HEK293T (cell line): ENCODE results near the gene MINAR1.

Experiments used
- CTCF ChIA-PET: fragments of 350-600 bp; formaldehyde crosslinking; extraction: SDS; loops from one replicate; lab custom pipeline; 2021; ENCODE audit warnings: antibody characterized with exemption, inconsistent platforms; lab: Yijun Ruan, JAX
- POLR2A ChIA-PET: fragments of 350-600 bp; formaldehyde crosslinking; extraction: SDS; loops from one replicate; lab custom pipeline; 2020; ENCODE audit warnings: antibody characterized with exemption, inconsistent platforms; lab: Yijun Ruan, JAX
- DNase-seq: peaks from one replicate; pipeline ENCODE4 v3.0.0; 2012; ENCODE audit warnings: mixed read lengths; ENCODE audit errors: extremely low spot score
- ARNT ChIP-seq: fragments of 450-650 bp; IDR thresholded peaks from 2 replicates; pipeline ENCODE4 v1.6.1; 2017; ENCODE audit warnings: mild to moderate bottlenecking
- BHLHE40 ChIP-seq: fragments of 450-650 bp; IDR thresholded peaks from 2 replicates; pipeline ENCODE4 v1.6.1; 2016; ENCODE audit warnings: mild to moderate bottlenecking, moderate library complexity, borderline replicate concordance
- CTBP1 ChIP-seq: fragments of 450-650 bp; IDR thresholded peaks from 2 replicates; pipeline ENCODE4 v1.6.1; 2016; ENCODE audit warnings: borderline replicate concordance
- ELF4 ChIP-seq: fragments of 450-650 bp; IDR thresholded peaks from 2 replicates; pipeline ENCODE4 v1.6.1; 2017; ENCODE audit warnings: antibody characterized with exemption
- FOXA1 ChIP-seq: fragments of 450-650 bp; IDR thresholded peaks from 2 replicates; pipeline ENCODE4 v1.6.1; 2016; ENCODE audit warnings: mild to moderate bottlenecking
- FOXK2 ChIP-seq: fragments of 450-650 bp; IDR thresholded peaks from 2 replicates; pipeline ENCODE4 v1.6.1; 2016; ENCODE audit warnings: mild to moderate bottlenecking
- FOXM1 ChIP-seq: fragments of 450-650 bp; IDR thresholded peaks from 2 replicates; pipeline ENCODE4 v1.6.1; 2017; ENCODE audit warnings: mild to moderate bottlenecking, borderline replicate concordance
- HDGF ChIP-seq: fragments of 450-650 bp; IDR thresholded peaks from 2 replicates; pipeline ENCODE4 v1.6.1; 2017; ENCODE audit warnings: antibody characterized with exemption, borderline replicate concordance
- L3MBTL2 ChIP-seq: fragments of 450-650 bp; conservative IDR thresholded peaks from 2 replicates; pipeline ENCODE4 v1.6.1; 2016; ENCODE audit warnings: mild to moderate bottlenecking
- LEF1 ChIP-seq: fragments of 450-650 bp; IDR thresholded peaks from 2 replicates; pipeline ENCODE4 v1.6.1; 2017; ENCODE audit warnings: mild to moderate bottlenecking, borderline replicate concordance
- NFRKB ChIP-seq: fragments of 450-650 bp; IDR thresholded peaks from 2 replicates; pipeline ENCODE4 v1.6.1; 2016; ENCODE audit warnings: mild to moderate bottlenecking, moderate library complexity
- PKNOX1 ChIP-seq: fragments of 450-650 bp; IDR thresholded peaks from 2 replicates; pipeline ENCODE4 v1.6.1; 2016
- SP1 ChIP-seq: fragments of 450-650 bp; IDR thresholded peaks from 2 replicates; pipeline ENCODE4 v1.6.1; 2017
- SUZ12 ChIP-seq: fragments of 450-650 bp; IDR thresholded peaks from 2 replicates; pipeline ENCODE4 v1.6.1; 2016; ENCODE audit warnings: mild to moderate bottlenecking
- TARDBP ChIP-seq: fragments of 450-650 bp; IDR thresholded peaks from 2 replicates; pipeline ENCODE4 v1.6.1; 2016
- ZNF384 ChIP-seq: fragments of 450-650 bp; IDR thresholded peaks from 2 replicates; pipeline ENCODE4 v1.6.1; 2016

The MINAR1 gene

GRCh38 chr15:79459666-79460065, 27.5 kb downstream of the MINAR1 start:
- POLR2A ChIA-PET = no interaction called here
- no peak for DNase-seq
- no peak for TF ChIP-seq FOXA1
- no peak for TF ChIP-seq LEF1
- TF ChIP-seq PKNOX1 = no peak
- no peak for TF ChIP-seq ARNT
- TF ChIP-seq CTBP1 = no peak
- no peak for TF ChIP-seq BHLHE40
- no peak for TF ChIP-seq ZNF384
- TF ChIP-seq TARDBP = no peak
- no peak for TF ChIP-seq NFRKB
- TF ChIP-seq HDGF = no peak
- TF ChIP-seq FOXM1 = no peak
- TF ChIP-seq SP1 = no peak
- TF ChIP-seq L3MBTL2 = no peak
- no peak for TF ChIP-seq SUZ12
- no peak for TF ChIP-seq FOXK2
- TF ChIP-seq ELF4 = no peak
- CTCF ChIA-PET = interaction anchor here (0.6 to 0.7 kb wide), 2 partner anchors 9 to 108 kb away, joined by 3 to 7 read pairs; no protein-coding TSS in a partner anchor

GRCh38 chr15:79463043-79463780, 31.1 kb downstream of the MINAR1 start:
- no peak for DNase-seq
- POLR2A ChIA-PET = no interaction called here
- TF ChIP-seq BHLHE40 = no peak
- TF ChIP-seq SUZ12 = no peak
- TF ChIP-seq FOXA1 = no peak
- TF ChIP-seq ELF4 = no peak
- no peak for TF ChIP-seq FOXK2
- TF ChIP-seq LEF1 = no peak
- TF ChIP-seq CTBP1 = no peak
- no peak for TF ChIP-seq L3MBTL2
- TF ChIP-seq FOXM1 = no peak
- no peak for TF ChIP-seq SP1
- TF ChIP-seq NFRKB = no peak
- no peak for TF ChIP-seq ZNF384
- TF ChIP-seq PKNOX1 = no peak
- TF ChIP-seq ARNT = no peak
- TF ChIP-seq TARDBP = no peak
- TF ChIP-seq HDGF = no peak
- CTCF ChIA-PET = no interaction called here

GRCh38 chr15:79463781-79464270, 31.7 kb downstream of the MINAR1 start:
- DNase-seq = no peak
- no peak for TF ChIP-seq FOXM1
- TF ChIP-seq CTBP1 = no peak
- no peak for TF ChIP-seq SUZ12
- no peak for TF ChIP-seq FOXK2
- TF ChIP-seq TARDBP = no peak
- TF ChIP-seq L3MBTL2 = no peak
- TF ChIP-seq HDGF = no peak
- TF ChIP-seq ZNF384 = no peak
- TF ChIP-seq ELF4 = no peak
- TF ChIP-seq PKNOX1 = no peak
- no peak for TF ChIP-seq NFRKB
- no peak for TF ChIP-seq ARNT
- TF ChIP-seq SP1 = no peak
- CTCF ChIA-PET = interaction anchor here (0.5 kb wide), 1 partner anchor 885 kb away, joined by 3 read pairs; no protein-coding TSS in a partner anchor
- POLR2A ChIA-PET = no interaction called here

DNA sequence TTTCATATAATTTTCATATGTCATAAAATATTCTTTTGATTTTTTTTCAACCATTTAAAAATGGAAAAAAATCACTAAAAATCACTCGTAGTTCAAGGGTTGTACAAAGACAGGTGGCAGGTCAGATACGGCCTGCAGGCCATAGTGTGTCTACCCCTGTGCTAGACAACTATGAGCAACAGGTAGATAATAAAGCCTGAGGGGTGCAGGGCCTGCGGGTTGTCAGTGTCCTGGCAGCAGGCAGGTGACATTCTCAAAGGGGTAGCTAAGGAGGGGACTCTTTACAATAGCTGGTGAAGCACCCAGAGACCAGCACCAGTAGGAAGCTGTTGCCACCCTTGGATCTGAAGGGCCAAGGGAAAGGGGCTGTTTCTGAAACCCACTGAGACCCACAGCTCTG, 34.4 kb downstream of the MINAR1 start:
- TF ChIP-seq FOXM1 (no peak), ZNF384 (no peak)
- DNase-seq = no peak
- CTCF ChIA-PET = no interaction called here
- POLR2A ChIA-PET = no interaction called here

GRCh38 chr15:79467865-79468586, 35.9 kb downstream of the MINAR1 start:
- POLR2A ChIA-PET = no interaction called here
- CTCF ChIA-PET = no interaction called here
- TF ChIP-seq FOXA1 (no peak), SUZ12 (no peak), NFRKB (no peak), TARDBP (no peak), FOXK2 (no peak), ARNT (no peak), CTBP1 (no peak), PKNOX1 (no peak), HDGF (no peak), FOXM1 (no peak), ZNF384 (no peak), LEF1 (no peak), BHLHE40 (no peak), ELF4 (no peak), L3MBTL2 (no peak)
- DNase-seq = no peak
